Daoy (cell line): ENCODE data around the gene NEDD4L. TPM values are rescaled to one million over a fixed set of nuclear protein-coding genes. Genes with fewer than 3 reads are reported as not detected.
A peak's percentile ranks its signal among the peaks of the same experiment; 100 is the strongest.

Experiments
- DNase-seq: peaks from one replicate; pipeline ENCODE4 v3.0.0-alpha.2; 2015; ENCODE audit warnings: low read depth
- total RNA-seq: library from RNA; depleted of rRNA; stranded (reverse); fragments of >200 nt; shearing (Covaris generic); gene quantifications from 2 replicates; pipeline ENCODE4 v1.2.3, GENCODE V29; 2014

NEDD4L gene
- total RNA-seq, 1 experiment from 2014 or later: 31.4 TPM

DNA sequence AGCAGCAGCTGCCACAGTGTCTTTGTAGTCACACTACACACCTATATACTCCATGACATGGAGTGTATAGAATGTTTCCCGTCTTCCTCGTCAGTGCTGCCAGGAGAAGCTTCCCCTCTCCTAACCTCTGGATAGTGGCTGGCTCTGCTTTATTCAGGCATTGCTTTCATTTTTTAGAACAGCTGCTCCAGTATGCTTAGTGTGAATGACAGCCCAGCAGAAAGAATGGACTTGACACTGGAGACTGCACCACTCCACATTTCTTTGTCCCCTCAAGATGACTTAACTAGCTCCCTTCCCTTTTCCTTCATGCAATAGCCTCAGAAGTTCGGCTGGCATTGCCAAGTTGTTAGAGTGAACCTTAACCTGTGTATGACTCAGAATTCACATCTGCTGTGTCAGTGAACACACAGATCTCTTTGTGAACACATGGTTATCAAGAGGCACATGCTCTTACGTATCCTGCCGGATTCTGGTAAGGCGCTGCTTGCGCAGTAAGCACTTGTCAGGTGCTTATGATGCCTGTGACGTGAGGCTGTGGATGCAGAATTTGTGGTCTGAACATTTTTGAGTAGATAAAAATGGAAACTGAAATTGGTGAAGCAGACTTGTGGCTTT lies 73.9 kb downstream of the NEDD4L start:
- peak; percentile 66 for DNase-seq

DNA sequence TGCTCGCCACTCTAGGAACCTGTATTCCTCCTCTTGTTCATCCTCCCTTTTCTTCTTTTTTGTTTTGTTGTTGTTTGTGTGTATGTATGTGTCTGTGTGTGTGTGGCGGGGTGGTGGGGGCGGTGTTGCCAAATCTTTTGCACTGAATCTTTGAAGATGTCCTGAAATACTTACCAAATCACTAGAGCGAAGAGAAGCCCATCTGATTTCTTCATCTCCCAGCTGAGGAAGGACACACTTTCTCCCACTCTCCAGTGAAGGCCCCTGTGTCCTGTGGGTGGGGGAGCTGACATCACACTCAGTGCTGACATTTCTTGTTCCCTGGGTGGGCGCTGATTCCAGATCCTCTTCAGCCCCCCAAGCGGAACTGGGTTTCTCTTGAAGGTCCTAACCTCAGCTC lies 74.5 kb downstream of the NEDD4L start:
- DNase-seq: no peak

DNA sequence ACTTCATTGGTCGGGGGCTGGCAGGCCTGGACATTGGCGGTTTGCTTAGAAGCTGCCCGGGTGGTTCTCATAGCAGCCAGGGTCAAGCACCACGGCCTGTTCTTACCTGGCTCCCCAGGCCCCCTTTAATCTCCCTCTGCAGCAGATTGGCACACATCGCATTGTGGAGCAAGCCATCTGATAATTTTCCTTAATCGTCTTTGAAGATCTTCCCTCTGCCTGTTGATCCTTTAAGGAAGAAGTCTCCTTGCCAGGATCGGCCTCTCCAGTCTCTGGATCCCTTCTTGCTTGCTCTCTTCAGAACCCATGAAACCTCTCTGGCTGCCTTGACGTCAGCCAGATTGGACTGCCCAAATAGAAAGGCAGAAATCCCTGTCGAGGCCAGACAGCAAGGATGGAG lies 75.8 kb downstream of the NEDD4L start:
- no peak for DNase-seq

DNA sequence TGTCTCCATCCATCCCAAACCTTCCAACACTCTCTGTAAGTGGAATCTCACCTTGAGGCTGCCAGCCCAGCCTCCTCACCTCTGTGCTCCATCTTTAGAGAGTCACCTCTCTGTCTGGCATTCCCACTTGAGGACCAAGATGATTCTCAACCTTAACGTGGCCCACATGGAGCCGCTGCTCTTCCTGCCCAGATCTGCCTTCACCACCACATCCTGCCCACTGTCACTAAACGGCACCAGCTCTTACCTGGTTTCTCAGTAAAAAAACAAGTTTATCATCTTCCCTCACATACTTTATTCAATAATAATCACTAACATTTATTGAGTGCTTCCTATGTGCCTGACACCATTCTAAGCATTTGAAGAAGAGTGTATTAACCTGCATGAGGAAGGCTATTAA lies 80.4 kb downstream of the NEDD4L start:
- no peak for DNase-seq

DNA sequence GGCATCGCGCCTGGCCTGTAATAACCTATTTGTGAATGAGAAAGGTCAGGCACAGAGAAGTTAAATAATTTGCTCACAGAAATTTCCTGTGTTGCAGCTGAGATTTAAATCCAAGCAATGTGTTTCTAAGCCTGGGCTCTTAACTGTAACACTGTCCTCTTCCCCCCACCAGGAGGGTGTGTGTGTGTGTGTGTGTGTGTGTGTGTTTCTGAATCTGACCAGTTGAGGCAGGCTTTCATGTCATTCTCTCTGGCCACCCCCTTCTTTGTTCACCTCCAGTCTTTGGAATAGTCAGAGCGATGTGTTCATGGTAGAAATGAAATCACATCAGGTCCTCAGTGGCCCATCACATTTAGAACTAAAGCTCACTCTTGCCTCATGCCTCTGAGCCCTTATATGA lies 81.2 kb downstream of the NEDD4L start:
- no peak for DNase-seq

DNA sequence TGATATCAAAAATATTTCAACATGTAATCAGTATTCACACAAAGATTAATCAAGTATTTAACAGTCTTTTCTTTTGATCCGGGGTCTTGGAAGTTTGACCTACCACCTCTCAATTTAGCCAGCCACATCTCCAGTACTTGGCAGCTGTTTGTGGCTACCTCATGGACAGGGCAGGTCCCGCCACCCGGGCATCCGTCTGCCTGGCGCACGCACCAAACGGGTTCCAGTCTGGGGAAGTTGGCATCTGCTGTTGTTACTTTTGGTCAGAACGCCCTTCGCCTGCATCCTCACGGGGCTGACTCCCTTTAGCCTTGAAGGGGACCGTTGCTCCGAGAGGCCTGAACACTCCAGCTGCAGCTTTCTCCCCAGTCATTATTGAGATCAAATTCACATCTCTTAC lies 81.7 kb downstream of the NEDD4L start:
- DNase-seq: no peak

DNA sequence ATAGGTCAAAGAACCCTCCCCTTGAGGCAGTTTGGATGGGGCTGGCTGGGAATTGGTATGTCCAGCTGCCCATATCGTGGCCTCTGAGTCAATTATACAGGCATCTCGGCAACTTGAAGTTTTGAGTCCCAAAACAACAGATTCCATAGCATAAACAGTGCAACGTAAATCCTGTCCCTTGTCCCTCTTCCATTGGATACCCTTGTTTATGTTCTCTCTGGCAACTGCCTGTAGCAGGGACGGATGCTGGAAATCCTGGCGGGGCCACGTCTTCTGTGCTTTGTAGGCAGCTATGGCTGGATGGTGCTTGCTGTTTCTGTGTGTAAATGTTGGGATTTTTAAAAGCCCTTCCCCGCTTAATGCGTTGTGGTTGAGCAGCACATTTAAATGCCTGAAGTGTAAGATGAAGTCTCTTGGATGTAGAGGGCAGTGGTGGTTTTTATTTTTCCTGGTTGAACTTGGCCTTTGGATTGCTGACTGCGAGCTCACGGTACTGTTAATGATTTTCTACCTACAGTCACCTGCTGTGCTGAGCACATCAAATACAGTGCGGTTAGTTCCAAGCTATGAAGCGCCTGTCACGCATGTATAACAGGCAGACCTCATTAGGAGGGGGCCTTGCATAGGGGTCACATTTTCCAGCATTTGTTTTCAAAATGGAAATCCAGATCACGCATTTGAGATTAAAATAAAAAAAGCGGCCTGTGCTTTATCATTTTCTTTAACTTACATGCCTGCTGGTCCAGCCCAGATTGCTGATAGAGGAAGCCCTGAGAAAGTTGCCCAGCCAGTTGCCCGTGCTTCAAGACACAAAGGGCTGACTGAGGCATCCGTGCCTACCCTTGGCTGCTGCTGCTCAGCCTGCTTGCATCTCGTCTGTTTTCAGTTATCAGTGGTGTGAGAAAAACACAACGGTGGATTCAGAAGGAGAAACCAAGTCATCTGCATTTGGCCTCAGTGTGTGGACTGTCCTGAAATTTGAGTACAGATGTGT lies 84.7 kb downstream of the NEDD4L start:
- no peak for DNase-seq

DNA sequence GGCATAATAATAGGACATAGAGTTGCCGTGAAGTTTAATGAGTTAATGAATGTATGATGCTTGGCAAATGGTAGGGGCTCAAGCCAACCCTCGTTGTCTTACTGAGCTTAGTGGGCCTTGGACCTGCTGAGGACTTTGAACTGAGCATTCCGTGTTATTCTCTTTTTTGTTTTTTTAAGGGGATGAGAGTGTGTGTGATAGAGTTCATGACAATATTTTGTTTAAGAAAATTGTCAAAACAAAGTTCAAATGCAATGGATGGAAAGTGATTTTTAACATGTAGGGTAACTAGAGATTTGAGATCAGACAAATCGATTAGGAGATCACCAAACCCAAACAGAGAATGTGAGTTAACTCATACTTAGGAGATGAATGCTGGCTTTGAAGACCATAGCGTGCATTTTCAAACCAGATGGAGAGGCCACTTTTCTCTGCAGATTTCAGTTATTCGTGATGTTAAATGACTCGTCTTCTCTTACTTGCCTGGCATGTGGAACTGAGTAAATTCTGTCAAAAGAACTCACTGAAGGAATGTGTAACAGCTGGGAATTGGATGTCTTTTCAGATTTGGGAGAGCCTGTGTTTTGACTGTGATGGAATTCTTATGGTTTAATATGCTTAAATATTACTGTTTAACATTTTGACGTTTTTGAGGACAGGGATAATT lies 88.7 kb downstream of the NEDD4L start:
- no peak for DNase-seq

DNA sequence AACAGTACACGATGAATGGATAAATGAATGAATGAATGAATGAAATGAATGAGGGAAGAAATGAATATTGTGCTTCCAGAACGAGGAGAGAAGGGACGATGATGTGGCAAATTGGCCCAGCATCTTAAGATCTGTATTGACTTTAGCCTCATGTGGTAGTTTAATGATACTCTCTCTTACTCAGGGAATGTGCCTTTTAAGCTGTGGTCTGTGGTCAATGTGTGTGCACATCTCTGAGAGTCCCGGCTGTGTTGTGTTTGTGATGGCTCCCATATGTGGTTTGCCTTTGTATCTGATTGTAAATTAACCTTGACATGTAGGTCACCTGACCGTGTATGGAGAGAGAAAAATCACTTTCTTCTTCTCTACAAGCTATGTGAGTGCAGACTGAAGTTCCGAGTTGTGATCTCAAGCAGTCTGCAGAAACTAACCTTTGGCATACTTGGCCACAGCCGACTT lies 91.2 kb downstream of the NEDD4L start:
- DNase-seq: peak; percentile 82

DNA sequence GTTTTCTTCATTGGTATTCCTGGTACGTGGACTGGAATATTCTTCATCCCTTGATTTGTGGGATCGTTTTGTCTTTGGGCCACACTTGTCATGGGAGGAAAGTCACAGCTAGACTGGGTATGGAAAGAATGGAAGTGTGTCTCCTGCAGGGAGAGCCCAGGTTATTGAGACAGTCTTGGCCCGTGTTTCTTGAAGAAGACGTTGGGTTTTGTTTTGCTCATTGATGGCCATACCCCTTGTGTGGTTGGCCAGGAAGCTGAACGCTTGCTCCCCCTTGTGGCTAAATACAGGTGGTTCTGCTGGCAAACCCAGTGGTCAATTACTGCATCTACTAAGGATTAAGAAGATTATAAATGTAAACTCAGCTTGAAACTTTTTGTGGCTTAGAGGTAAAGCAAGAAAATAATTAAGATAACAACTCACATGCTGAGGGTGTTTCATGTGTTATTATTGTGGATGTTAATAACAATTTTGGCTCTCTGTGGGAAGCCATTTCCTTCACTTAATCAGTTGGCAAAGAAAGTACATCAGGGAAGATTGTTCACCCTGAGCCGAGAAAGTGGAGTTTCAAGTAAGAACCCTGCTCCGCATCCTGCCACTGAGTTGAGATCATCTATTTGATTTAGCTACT lies 91.8 kb downstream of the NEDD4L start:
- peak; percentile 74 for DNase-seq

DNA sequence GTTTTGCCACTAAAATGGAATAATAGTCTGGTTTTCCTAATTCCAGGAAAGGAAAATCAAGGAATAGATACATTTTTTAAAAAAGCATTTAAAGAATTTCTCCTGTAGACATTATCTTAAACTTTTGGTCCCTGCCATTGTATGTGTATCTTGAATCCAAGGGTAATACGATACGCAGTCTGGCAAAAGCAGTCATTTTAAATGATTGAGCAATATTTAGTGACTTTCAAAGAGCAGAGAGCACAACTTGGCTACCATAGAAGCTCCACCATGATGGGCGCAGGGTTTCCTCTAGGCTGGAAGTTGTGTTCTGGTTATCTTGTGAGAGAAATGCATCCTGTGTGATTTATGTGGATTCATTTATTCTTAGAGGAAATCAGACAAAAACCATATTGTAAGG lies 92.9 kb downstream of the NEDD4L start:
- DNase-seq: no peak

DNA sequence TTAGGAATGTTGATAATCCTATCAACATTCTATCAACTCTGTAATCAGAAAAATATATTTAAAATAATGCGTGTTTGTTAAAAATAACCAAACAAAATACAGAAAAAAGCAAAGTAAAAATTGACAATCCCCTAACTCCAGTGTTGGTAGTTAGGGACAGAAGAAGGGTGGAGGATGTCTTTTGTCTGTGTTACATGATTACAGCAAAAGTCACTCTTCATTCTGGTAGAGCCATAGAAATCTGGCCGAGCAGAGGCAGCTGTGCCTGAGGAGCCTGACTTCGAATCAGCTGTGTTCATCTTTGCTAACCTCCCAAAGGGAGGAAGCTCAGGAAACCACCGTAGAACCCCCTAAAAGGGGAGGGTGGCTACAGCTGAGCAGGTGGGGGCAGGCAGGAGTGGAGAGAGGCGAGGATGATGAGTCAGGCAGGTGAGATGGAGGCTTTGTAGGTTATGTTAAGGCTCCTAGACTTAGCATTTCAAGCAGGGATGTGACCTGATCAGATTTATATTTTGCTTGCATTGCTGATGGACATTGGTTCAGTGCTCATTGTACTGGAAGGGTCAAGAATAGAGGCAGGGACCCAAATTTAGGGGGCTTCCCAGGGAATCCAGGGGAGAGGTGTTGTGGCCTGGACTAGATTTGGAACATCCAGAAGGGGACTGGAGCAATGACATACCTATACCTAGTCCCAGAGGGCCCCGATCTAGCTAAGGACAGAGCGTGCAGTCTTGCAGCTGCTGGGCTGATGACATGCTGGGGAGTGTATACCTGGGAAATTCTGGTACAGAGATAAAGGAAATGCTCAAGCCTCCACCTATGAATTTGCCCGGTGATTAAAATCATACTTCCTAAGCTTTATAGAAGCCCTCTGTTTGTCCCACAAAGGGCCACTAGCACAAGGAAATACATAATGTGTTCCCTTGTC lies 95.7 kb downstream of the NEDD4L start:
- no peak for DNase-seq

DNA sequence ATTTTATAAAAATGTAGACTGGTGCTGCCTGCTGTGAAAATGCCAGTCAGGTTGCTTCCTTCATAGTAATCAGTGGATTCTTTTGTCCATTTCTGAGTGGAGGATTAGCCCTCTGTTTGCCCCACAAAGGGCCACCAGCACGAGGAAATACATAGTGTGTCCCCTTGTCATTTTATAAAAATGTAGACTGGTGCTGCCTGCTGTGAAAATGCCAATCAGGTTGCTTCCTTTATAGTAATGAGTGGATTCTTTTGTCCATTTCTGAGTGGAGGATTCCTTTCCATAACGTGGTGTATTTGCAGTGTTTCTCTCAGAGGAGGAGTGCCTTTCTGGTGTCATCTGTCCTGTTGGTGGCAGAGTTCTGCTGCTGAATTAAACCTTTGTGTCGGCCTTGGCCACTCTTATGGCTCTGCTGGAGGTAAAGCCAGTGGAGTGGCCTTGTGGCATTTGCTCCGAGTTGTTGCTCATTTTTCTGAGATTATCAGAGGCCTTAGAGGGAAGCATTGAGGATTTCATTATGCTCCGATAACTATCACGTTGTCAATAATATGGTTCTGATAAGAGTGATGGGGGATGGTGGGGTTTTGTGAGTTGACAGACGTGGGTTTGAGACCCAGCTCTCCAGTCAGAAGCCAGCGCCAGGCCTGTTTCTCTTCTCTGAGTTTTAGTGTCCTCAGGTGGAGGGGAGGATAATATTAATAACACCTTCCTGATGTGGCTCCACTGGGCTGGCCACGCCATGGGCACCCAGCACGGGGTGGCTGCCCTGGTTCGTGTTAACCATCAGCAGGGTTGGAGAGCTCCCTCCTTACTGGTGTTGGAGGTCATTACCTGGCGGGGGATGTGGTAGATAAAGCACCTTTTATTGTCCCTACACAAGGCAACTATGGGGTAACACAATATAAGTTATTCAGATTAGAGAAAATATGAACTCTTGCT lies 96.6 kb downstream of the NEDD4L start:
- DNase-seq: no peak

DNA sequence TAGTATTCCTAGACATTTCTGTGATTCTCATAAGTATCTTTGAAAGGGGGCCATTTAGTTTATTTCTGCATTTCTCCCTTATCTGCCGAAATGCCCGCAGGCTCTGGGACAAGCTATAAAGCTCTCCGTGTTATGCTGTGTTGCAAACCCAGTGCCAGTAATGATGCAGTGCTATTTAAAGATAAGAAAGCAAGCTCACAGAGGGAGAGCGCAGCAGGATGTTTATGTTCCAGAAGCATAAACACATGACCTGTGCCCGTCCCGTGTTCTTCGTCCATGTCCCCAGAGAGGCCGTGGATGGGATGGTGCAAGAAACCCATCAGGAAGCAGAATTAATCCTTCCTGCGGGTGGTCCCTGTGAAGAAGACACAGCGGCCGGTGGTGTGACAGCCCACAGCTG lies 99.4 kb downstream of the NEDD4L start:
- no peak for DNase-seq

DNA sequence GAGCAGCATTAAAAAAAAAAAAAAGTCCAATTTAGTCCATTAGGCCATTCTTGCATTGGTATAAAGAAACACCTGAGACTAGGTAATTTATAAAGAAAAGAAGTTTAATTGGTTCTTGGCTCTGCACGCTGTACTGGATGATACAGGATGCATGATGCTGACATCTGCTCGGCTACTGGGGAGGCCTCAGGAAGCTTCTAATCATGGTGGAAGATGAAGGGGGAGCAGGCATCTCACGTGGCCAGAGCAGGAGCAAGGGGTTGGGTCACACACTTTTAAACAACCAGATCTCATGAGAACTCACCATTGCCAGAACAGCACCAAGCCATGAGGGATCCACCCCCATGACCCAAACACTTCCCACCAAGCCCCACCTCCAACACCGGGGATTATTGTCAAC lies 100.1 kb downstream of the NEDD4L start:
- no peak for DNase-seq

DNA sequence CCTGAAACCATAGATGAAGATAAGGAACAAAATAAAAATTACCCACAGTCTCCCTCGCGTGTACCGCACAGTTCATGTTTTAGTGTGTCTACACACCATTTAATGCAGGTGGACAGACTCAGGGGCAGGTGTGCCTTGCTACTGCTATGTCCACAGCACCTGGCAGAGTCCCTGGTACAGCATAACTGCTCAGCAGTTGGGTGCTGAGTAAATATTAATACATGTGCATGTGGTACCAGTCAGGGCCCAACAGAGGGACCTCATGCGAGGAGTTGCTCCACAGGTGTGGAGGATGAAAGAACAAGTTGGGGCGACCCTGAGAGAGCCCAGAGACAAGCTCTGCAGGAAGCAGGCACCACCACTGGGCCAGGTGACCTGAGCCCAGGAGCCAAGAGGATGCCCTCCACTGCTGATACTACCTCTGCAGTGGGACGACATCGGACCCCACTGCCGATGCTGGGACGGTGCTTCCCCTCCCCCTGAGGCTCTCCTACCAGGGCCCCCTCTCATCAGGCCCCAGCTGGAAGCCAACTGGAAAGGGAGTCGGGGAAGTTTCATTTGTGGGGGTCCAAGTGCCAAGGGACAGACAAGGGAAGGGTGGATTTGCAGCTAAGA lies 100.8 kb downstream of the NEDD4L start:
- no peak for DNase-seq

DNA sequence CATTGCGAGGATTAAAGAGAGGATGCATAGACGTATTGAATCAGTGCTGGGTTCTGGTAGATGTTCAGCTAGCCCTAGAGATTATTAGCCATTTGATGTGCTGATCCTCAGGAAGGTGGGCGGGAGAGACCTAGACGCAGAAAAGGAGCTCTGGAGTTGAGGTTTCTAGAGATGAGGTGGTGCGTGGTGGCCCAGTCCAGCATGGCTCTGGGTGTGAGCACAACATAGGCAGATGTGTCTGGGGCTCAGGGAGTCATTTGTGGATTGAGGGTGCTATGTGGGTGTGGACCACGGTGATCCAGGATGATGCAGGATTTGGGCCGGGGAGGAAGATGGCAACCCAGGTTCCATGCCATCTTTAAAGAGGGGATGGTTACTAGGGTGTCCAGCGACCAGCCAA lies 102.1 kb downstream of the NEDD4L start:
- DNase-seq: no peak

DNA sequence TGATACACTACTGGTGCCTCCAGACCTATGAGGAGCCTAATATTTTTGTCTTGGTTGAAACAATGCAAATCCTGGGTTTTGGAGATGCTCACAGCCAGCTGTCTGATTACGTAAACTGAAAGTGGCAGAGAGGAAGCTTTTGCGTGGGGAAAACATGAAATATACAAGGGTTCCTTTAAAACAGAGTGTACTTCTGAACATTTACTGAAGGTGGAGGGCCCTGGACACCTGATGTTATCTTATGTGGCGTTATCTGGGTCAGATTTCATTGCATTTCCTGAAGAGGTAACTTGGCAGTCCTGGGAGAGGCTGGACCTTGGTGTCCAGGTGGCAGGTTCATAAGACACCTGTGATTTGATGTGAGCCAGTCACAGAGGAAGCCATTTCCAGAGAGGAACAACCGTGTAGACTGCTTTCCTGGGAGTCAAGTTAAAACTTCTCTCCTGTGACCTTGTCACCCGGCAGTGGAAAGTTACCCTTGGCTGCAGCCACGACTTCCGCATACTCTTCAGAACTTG lies 105.0 kb downstream of the NEDD4L start:
- no peak for DNase-seq

DNA sequence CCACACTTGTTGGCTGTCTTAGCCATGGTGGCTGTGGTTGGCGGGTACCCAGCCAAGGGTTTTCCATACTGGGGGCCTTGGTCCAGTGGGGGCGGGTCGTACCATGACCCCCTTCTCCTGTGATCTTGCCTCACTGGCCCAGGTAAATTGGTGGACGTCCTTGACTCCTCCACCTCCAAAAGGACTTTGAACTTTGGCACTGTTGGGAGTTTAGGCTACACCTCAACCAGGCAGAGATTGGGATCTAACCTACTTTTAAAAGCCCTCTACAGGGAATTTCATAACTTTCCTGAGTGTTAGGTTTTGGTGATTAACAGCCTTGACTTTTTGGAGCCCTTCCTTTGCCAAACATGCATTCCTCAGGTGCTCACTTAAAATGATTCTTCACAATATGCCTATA lies 106.7 kb downstream of the NEDD4L start:
- no peak for DNase-seq
